Caki2 (cell line): ENCODE results near the gene ENPP4. TPM values are rescaled to one million over a fixed set of nuclear protein-coding genes. Genes with fewer than 3 reads are reported as not detected.

Experiments used
- DNase-seq: peaks from one replicate; pipeline ENCODE4 v3.0.0-alpha.2; 2015; ENCODE audit warnings: low read depth
- in situ Hi-C: cut with HindIII; loops from 2 replicates; pipeline ENCODE4 v1.10.0; 2016; ENCODE audit warnings: low sequenced_read_pairs, low pct_unique_long_range_greater_than_20kb, mixed read lengths
- total RNA-seq: library from RNA; depleted of rRNA; stranded (reverse); fragments of >200 nt; shearing (Covaris generic); gene quantifications from 2 replicates; pipeline ENCODE4 v1.2.3, GENCODE V29; 2014; ENCODE audit warnings: low replicate concordance; rRNA removed

Gene ENPP4
- total RNA-seq, 1 experiment from 2014 or later: 2.3 TPM

DNA sequence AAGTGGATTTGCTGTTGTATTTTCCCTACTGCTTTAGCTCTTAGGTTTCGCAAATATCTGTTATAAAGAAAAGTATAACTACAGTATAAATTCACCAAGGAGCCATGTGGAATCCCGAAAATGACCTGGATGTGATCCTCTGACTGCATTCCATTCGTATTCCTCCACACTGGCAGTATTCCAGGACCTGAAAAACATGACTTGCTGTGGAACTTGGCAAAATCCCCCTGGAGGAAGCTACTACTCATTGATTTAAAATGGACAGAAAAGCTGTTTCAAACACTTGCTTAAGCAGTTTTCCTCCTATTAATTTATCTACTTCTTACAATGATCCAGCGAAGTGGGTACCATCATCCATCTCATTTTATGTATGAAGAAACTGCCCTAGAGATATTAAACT lies 54.3 kb downstream of the ENPP4 start:
- in situ Hi-C loops: no loop called here
- no peak for DNase-seq

DNA sequence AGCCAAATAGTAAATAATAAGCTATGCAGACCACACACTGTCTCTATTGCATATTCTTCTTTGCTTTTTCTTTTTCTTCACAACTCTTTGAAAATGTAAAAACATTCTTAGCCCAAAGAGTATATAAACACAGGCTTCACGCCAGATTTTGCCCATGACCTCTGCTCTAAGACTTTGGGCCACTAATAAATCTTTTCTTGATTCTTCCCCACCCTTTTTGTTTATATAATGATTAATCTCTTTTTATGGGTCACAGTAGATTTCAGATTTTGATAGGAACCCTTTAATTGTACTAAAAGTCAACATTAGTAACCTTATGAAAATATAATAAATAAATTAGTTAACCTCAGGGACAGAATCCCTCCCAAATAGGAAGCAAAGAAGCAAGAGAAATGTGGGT lies 56.8 kb downstream of the ENPP4 start:
- in situ Hi-C loops: no loop called here
- DNase-seq: peak; percentile 34

DNA sequence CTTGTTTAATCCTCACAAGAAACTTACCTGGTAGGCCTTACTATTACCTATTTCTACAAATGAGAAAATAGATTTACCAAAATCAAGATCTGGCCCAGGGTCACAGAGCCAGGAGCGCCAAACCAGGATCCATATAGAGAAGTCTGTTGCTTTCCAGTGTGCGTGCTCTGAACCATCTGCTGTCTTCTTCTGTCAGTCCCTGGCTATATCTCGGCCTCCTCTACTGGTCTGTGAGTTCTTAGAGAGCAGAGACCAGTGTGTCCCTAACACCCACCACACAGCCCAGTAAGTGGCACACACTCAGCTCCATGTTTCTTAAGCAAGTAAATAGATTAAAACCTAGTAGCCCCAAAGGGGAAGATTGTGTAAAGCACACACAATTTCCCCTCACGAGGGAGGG lies 59.9 kb downstream of the ENPP4 start:
- in situ Hi-C loops: no loop called here
- DNase-seq: no peak

DNA sequence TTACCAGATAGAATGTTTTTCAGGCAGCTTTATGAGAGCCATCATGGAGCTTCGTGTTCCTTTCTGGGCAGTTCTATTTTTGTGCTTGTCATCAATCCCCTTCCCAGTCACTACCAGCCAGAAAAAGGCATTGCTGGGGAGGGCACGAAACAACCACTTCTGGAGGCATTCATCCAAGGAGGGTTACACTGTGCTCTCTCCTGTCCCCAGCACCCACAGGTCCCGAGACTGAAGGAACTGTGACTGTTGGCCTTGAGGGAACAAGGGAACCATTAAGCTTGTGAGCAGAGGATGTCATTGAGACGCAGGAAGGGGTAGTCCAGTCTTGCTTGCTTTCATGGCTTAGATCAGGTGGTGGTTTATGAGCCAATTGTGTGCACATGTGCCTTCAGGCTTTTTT lies 61.1 kb downstream of the ENPP4 start:
- no peak for DNase-seq
- in situ Hi-C loops: no loop called here

DNA sequence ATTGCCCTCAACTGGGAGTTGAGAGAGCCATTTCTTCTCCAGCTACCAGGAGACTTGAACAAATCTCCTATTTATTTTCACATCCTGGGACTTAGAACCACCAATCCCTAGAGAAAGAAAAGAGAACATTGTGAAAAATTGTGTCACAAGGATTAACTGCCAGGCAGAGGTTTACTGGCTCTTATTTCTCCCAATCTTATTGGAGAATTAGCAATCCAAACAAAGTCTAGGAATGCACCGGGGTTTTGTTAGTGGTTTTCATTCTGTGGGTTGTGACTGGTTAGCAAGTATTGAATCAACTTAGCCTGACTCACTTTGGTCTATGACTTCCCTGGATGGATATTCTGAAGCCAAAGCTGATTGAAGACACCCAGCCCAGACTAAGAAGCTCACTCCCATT lies 62.2 kb downstream of the ENPP4 start:
- DNase-seq: no peak
- in situ Hi-C loops: no loop called here

Other genes starting within 250 kb of the ENPP4 start
- gene CLIC5, start 114.1 kb upstream of the ENPP4 start, total RNA-seq: not detected in 2 replicates
- gene ENPP5, start 41.0 kb downstream of the ENPP4 start, total RNA-seq: 0.09 and 0.74 TPM in 2 replicates